Measurements from ENCODE around the gene RYR3. TPM values are rescaled to one million over a fixed set of nuclear protein-coding genes. Genes with fewer than 3 reads are reported as not detected.

The RYR3 gene
- total RNA-seq, 1 experiment from 2014 or later = not detected

DNA sequence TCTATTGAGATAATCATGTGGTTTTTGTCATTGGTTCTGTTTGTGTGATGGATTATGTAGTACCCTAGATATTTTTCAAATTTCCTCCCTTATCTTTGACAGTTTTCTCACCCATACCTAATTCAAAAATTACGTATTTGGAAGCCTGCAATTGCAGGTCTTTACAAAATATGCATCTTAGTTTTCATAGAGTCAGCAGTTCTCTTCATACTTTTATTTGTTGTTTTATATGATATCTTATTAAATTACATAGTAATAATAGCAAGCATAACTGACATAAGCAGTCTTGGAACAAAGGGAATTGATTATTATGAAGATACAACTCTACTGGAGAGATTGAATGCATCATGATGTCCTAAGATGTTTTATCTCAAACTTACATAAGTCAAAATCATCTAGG, 442.2 kb downstream of the RYR3 start:
- H3K9me3 ChIP-seq = no peaks in the 10 kb centered on the region
- H3K27me3 ChIP-seq = no peaks in the 10 kb centered on the region
- no peak for DNase-seq
- H3K36me3 ChIP-seq = no peaks in the 10 kb centered on the region
- no peak overlapping the region for H3K4me3 ChIP-seq

DNA sequence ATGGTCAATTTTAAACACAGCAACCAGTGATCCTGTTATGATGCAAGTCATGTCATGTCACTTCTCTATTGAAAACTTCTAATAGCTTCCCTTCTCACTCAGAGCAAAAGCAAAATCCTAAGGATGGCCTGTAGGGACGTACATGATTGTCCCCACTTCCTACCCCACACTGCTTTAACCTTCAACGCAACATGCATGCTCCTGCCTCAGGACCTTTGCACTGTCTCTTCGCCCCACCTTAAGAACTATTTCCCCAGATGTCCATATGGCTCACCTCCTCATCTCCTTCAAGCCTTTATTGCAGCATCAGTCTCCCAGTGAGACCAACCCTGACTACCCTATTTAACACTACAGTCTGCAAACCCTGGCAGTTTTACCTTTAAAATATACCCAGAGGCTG, 443.5 kb downstream of the RYR3 start:
- H3K4me3 ChIP-seq = no peak overlapping the region
- DNase-seq = no peak
- no peaks in the 10 kb centered on the region for H3K27me3 ChIP-seq
- H3K36me3 ChIP-seq = no peaks in the 10 kb centered on the region
- H3K9me3 ChIP-seq = no peaks in the 10 kb centered on the region

DNA sequence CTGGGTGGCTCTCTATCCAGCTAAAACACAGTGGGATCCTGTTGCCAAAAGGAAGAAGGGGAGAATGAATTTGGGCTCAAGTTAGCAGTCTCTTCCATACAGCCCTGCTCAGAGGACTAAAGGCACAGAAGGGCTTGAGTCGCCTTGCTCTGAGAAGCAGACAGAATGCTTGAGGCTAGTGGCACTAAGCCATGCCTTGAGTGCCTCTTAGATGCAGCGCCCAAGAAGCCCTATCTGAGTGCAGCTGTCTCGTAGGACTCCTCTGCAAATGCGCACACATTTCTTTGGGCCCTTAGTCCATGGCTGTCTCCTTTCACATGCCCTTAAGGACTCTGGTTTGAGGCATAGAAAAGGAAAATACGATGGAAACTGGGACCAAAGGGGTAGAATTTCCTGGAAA, 446.2 kb downstream of the RYR3 start:
- DNase-seq = no peak
- Histone ChIP-seq H3K27me3 (no peaks in the 10 kb centered on the region), H3K36me3 (no peaks in the 10 kb centered on the region), H3K9me3 (no peaks in the 10 kb centered on the region), H3K4me3 (no peak overlapping the region)

DNA sequence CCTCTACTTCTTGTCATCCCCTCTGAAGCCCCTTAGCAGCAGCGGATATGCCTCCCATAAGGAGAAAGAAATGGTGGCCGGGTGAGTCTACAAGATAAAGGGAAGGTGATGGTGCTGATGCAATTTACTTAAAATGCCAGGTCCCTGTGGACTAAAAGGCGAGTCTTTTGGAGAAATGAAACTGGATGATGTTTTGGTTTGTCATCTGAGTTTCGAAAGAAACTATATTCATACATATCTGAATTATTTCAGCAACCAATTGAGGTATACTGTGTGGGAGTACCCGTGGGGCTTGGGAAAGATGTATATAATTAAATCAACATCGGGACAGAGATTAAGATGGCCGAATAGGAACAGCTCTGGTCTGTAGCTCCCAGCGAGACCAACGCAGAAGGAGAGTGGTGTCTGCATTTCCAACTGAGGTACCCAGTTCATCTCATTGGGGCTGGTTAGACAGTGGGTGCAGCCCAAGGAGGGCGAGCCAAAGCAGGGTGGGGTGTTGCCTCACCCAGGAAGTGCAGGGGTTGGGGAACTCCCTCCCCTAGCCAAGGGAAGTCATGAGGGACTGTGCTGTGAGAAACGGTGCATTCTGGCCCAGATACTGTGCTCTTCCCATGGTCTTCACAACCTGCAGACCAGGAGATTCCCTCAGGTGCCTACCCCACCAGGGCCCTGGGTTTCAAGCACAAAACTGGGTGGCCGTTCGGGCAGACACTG, 446.9 kb downstream of the RYR3 start:
- no peaks in the 10 kb centered on the region for H3K9me3 ChIP-seq

DNA sequence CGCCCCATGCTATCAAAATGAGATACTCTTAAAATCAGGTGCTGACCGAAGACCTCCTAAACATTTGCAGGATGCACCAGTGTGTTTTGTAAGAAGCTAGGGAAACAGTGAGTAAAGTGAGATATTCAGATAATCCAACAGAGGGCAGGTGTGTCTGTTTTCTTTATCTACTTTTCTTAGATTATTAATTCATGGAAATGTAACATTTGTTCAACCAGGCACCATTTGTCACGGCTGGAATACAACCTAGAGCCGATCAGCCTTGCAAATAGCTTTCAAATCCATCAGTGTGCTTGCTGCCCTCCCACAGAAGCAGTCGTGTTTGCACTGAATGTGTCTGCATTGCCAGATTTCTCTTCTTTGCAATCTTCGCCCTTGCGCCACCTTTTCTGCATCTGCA, 455.6 kb downstream of the RYR3 start:
- Histone ChIP-seq H3K27me3 (no peaks in the 10 kb centered on the region), H3K36me3 (no peaks in the 10 kb centered on the region), H3K4me3 (no peak overlapping the region), H3K9me3 (no peaks in the 10 kb centered on the region)
- DNase-seq = no peak

More for the DNA sequence above, 446.9 kb downstream of the RYR3 start:
- H3K4me3 ChIP-seq = no peak overlapping the region
- no peaks in the 10 kb centered on the region for H3K27me3 ChIP-seq
- no peaks in the 10 kb centered on the region for H3K36me3 ChIP-seq
- no peak for DNase-seq

DNA sequence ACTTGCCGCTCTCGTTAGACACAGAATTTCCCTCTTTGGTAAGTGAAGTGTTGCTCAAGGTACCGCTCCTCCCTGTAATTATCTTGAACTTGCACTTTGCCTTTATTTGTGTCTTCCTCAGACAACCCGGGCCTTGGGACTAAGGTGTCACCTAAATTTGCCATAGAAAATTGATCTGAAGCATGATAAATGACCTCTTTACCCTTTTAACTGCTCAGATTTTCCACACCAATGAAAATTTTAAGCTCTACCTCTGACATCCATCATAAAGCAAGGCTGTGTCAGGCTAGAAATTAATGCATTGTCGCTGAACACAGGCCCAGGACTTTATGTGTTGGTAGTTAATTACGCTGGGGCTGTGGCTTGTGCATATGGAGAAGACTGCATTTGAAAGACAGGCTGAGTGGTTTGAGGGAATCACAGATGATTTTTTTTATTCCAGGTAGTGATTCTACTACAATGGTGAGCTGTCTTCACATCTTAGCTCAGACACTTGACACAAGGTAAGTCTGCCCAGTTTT, 458.0 kb downstream of the RYR3 start:
- Histone ChIP-seq H3K36me3 (no peaks in the 10 kb centered on the region), H3K4me3 (no peak overlapping the region), H3K9me3 (no peaks in the 10 kb centered on the region), H3K27me3 (no peaks in the 10 kb centered on the region; the same call in 1 of the 2 replicates)
- DNase-seq = no peak

DNA sequence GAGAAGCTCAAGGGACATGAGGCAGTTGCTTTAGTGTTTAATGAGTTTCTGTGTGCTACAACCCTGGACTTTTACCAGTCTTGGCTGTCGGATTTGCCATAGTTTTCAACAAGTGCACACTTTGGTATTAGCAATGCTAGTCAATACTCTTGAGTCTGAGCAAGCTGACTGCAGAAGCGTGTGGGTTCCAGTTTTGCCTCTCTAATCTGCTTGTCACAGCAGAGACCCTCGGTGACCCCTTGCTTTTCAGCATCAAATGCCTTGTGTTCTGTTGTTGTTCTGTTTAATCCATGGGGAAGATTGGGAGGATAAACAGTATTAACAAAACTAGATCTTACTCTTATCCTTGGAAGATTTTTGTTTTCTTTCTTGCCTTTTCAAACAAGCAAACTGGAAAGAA, 463.2 kb downstream of the RYR3 start:
- Histone ChIP-seq H3K9me3 (no peaks in the 10 kb centered on the region), H3K4me3 (no peak overlapping the region), H3K27me3 (no peaks in the 10 kb centered on the region; the same call in none of the 2 replicates), H3K36me3 (no peaks in the 10 kb centered on the region)
- no peak for DNase-seq

DNA sequence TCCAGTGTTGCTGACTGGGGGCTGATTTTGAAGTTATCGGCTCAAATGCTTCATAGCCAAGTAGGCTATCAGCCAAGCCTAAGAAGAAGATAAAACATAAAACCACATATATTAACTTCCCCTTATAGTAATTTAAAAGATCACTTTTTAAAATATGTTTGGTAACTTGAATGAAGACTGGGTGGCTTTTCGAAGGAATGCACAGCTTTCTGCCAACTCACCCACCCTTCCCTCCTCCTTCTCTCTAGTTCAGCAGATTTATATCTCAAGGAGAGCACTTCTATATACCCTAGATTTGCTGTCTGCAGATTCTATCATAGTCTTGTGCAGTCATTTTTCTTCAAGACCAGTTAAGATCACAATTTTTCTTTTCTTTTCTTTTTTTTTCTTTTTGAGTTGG, 468.1 kb downstream of the RYR3 start:
- no peak for DNase-seq
- no peaks in the 10 kb centered on the region for H3K9me3 ChIP-seq
- no peaks in the 10 kb centered on the region; the same call in none of the 2 replicates for H3K27me3 ChIP-seq

DNA sequence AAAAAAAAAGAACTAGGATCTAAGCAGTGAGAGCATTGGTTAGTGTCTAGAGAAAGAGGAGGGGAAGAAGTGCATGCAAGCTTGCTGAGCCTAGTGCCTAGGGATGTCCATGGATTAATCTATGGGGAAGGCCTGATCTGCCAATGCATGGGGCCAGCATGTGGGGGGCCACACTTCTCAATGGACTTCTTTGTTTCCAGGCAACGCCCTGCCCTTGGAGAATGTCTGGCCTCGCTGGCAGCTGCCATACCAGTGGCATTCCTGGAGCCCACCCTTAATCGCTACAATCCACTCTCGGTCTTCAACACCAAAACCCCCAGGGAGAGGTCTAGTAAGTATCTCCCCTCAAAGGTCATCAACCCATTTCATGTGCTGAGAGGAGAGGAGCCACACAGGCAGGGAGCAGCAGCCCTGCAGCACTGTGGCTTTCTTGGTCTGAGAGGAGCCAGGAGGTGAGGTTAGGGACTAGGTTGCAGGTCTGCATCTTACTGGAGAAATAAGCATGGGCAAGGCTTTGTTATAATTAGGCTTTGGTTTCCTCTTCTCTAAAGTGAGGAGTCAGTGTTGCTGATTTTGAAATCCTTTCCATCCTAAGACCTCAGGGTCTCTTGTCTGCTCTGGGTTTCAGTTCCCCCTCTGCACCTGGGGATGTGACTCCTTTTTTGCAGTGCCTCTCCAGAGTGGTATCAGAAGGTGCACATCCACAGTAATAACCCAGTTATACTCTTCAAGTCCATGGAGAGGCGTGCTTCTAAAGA, 469.4 kb downstream of the RYR3 start:
- Histone ChIP-seq H3K4me3 (no peak overlapping the region), H3K9me3 (no peaks in the 10 kb centered on the region), H3K36me3 (no peaks in the 10 kb centered on the region), H3K27me3 (no peaks in the 10 kb centered on the region)
- DNase-seq = no peak

More for the DNA sequence above, 468.1 kb downstream of the RYR3 start:
- Histone ChIP-seq H3K36me3 (no peaks in the 10 kb centered on the region), H3K4me3 (no peak overlapping the region)

DNA sequence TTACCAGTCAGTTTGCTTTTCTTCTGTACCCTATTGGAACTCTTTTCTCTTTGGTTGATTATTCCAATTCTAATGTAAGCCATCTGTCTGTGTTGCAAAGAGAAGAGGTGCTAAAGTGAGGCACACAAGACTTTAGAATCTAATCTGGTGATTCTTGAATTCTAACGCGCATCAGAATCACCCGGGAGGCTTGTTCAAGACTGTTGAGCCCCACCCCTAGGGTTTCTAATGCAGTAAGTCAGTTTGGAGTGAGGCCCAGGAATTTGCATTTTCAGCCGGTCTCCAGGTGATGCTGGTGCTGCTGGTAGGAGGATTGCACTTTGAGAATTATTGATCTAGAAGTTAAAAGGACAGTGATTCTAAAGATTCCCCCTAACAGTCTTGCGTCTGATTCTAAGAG, 472.2 kb downstream of the RYR3 start:
- Histone ChIP-seq H3K4me3 (no peak overlapping the region), H3K27me3 (no peaks in the 10 kb centered on the region), H3K36me3 (no peaks in the 10 kb centered on the region), H3K9me3 (no peaks in the 10 kb centered on the region)
- no peak for DNase-seq

DNA sequence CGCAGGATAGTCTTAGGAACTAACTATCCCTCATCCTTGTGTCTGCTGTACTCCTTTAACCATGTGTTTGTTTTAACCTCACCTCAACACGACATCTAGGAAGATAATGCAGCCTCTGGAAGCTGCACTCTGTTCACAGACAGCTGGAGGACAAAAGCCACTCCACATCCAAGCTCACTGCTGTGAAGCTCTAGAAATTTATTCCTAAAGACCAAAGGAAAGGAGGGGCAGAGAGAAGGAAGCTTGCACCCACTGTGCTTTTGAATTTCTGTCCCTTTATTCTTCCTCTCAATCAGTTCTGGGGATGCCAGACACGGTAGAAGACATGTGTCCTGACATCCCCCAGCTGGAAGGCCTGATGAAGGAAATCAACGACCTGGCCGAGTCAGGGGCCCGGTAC, 474.6 kb downstream of the RYR3 start:
- no peaks in the 10 kb centered on the region for H3K27me3 ChIP-seq
- no peaks in the 10 kb centered on the region for H3K9me3 ChIP-seq
- DNase-seq = no peak
- H3K36me3 ChIP-seq = no peaks in the 10 kb centered on the region
- no peak overlapping the region for H3K4me3 ChIP-seq

DNA sequence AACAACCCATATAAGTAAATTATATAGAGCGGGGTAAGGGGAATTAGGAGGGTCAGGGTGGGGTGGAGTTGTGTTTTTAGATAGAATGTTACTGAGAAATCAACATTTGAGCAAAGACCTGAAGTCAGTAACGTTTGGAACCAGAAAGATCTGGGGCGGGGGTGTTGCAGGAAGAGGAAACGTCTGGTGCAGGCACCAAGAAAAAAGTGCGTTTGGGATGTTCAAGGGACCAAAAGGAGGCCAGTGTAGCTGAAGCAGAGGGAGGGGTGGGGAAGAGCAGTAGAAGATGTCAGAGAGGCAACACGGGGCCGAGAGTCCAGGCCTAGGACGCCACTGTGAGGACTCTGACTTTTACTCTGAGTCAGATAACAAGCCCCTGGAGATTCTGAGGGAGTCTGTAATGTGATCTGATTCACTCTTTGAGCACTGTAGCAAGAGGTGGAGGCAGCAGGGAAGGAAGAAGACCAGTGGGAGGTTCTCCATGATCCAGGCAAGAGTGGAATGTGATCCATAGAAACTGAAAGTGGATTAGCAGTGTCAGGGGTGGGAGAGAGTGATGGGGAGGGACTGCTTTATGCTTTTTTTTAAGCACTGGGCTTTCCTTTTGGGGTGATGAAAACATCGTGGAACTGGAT, 478.3 kb downstream of the RYR3 start:
- Histone ChIP-seq H3K36me3 (no peaks in the 10 kb centered on the region), H3K27me3 (no peaks in the 10 kb centered on the region), H3K9me3 (no peaks in the 10 kb centered on the region), H3K4me3 (no peak overlapping the region)
- no peak for DNase-seq

DNA sequence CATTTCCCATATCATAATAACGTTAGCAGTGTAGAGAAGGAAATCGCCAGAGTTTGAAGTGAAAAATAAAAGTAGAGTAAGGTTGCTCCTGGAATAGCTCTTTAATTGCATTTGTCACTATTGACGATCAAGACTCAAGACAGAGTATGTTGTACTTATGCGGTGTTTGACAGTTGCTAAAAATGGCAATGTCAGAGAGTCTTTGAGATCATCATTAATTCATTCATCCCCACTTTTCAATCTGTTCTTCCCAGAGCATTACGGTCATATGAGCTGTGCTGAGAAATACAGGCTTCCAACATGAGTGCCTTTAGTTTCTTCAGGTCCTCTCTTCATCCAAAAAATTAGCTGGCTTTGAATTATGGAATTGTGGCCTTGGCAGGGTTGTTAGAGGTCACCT, 483.7 kb downstream of the RYR3 start:
- Histone ChIP-seq H3K36me3 (no peaks in the 10 kb centered on the region), H3K4me3 (no peak overlapping the region), H3K9me3 (no peaks in the 10 kb centered on the region), H3K27me3 (no peaks in the 10 kb centered on the region)
- no peak for DNase-seq

DNA sequence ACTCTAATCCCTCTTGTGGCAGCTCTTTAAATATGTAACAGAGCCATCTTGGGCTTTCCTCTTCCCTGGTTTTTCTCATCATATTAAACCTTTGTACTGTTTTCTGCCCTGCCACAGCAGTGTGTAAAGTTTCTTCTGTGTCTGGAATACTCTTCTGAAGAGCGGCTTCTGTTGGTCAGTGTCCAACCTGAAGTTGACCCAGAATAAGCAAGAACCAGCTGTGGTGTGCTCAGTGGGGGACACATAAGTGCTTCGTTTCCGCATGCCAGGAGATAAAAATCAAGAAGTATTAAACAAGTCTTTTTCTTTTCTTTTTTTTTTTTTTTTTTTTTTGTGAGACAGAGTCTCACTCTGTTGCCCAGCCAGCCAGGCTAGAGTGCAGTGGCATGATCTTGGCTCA, 484.3 kb downstream of the RYR3 start:
- no peak for DNase-seq
- no peaks in the 10 kb centered on the region for H3K9me3 ChIP-seq
- no peaks in the 10 kb centered on the region for H3K36me3 ChIP-seq
- H3K4me3 ChIP-seq = no peak overlapping the region
- H3K27me3 ChIP-seq = peaks cover 2% of the 10 kb centered on the region; the same call in 1 of the 2 replicates

DNA sequence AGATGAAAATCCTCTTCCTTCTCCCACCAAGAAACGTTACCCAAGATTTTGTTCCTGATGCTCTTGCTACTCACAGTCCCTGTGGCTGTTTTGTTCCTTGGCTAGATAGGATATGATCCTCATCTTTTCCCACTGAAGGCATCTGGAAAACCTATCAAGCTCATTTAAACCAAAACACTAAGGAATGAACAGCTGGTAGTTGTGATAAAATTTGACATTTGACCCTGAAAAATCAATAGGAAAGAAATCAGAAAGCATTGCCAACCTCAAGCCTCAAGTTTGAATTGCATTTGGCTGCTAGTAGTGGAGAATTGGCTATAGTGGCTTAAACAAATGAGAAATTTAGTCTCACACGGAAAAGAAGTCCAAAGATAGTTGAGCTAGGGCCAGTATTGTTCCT, 486.9 kb downstream of the RYR3 start:
- H3K9me3 ChIP-seq = no peaks in the 10 kb centered on the region
- H3K27me3 ChIP-seq = peaks cover 3% of the 10 kb centered on the region; the same call in 1 of the 2 replicates
- H3K36me3 ChIP-seq = no peaks in the 10 kb centered on the region
- H3K4me3 ChIP-seq = no peak overlapping the region
- no peak for DNase-seq

DNA sequence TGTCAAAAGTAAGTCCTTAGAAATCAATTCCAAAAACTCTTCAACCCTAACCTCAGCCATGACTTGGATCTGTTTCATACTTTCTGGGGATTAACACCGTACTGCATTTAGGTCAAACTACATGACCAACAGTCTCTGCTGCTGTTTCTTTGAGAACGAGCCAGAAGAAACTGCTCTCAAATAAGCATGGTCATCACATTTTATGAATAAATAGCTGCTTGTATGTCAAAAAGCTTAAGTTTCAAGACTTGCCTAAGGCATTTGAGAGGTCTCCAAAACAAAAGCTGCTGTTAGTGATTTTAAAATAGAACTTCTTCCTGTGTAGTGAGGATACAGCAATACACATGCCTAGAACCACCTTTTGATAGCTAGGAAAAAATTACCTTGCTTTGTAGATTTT, 491.2 kb downstream of the RYR3 start:
- H3K27me3 ChIP-seq = peaks cover 3% of the 10 kb centered on the region; the same call in 1 of the 2 replicates
- H3K36me3 ChIP-seq = no peaks in the 10 kb centered on the region
- H3K9me3 ChIP-seq = no peaks in the 10 kb centered on the region
- no peak overlapping the region for H3K4me3 ChIP-seq
- DNase-seq = no peak

DNA sequence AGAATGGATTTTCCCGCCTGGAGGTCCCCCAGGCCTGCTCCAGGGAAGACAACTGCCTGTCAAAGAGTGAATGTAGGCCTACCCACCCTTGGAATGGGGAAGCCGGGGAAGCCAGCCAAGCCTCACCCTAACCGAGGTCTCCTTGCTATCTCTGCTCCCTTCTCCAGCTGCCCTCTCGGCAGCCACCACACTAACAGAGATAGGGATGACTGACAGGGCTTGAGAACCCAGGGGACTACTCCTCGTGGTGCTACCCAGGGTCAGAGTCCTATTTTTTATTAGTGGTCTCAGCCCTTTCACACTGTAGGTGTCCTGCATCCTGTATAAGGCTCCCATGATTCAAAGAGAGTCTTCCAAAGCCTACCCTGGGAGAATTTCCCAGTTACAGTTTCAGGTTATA, 496.9 kb downstream of the RYR3 start:
- Histone ChIP-seq H3K27me3 (no peaks in the 10 kb centered on the region; the same call in 1 of the 2 replicates), H3K36me3 (no peaks in the 10 kb centered on the region), H3K4me3 (no peak overlapping the region), H3K9me3 (no peaks in the 10 kb centered on the region)
- DNase-seq = no peak

All from MG63 (cell line).